CD14-positive monocyte (primary cell): Measurements from ENCODE around the gene KIF3A. TPM values are rescaled to one million over a fixed set of nuclear protein-coding genes. Genes with fewer than 3 reads are reported as not detected.
A peak's percentile ranks its signal among the peaks of the same experiment; 100 is the strongest.

Experiments used
- DNase-seq, 3 donors: peaks; one replicate each; pipeline ENCODE4 v3.0.0-alpha.2; 2011 to 2022
- H2AFZ ChIP-seq: 2 replicates; pipeline ENCODE4 v1.6.0; 2012; ENCODE audit warnings: mild to moderate bottlenecking, low read depth, low read length, inconsistent platforms; ENCODE audit not compliant: insufficient read depth, poor library complexity, severe bottlenecking
- H3K27ac ChIP-seq, 2 donors: 1 replicate in 1 of 2; 2 replicates in 1 of 2; pipeline ENCODE4 v1.5.1; 2012 to 2013; ENCODE audit warnings: low read length in 2 of 2, control low read depth in 1 of 2, inconsistent platforms in 1 of 2, low read depth in 1 of 2, mild to moderate bottlenecking in 1 of 2
- H3K27me3 ChIP-seq, 2 donors: one replicate each; pipeline versions ENCODE4 v1.6.0 to v1.6.1; 2011 to 2013; ENCODE audit warnings: low read length in 2 of 2; ENCODE audit not compliant: control insufficient read depth in 2 of 2, insufficient read depth in 2 of 2
- H3K36me3 ChIP-seq, 2 donors: replicated peaks in 1 of 2; 1 replicate in 1 of 2; 2 replicates in 1 of 2; pipeline versions ENCODE4 v1.5.1 to v1.6.1; 2012 to 2013; ENCODE audit warnings: low read length in 2 of 2, control low read depth in 1 of 2, inconsistent platforms in 1 of 2, mild to moderate bottlenecking in 1 of 2; ENCODE audit not compliant: insufficient read depth in 2 of 2, control insufficient read depth in 1 of 2
- H3K4me1 ChIP-seq, 2 donors: 1 replicate in 1 of 2; 2 replicates in 1 of 2; pipeline versions ENCODE4 v1.5.1 to v1.6.1; 2012 to 2013; ENCODE audit warnings: low read length in 2 of 2, control low read depth in 1 of 2, inconsistent platforms in 1 of 2, mild to moderate bottlenecking in 1 of 2, moderate library complexity in 1 of 2; ENCODE audit not compliant: insufficient read depth in 2 of 2, control insufficient read depth in 1 of 2
- H3K4me2 ChIP-seq: replicated peaks from 2 replicates; pipeline ENCODE3; 2012; ENCODE audit warnings: low read length, moderate library complexity, mild to moderate bottlenecking; ENCODE audit not compliant: poor library complexity, severe bottlenecking; ENCODE audit errors: extremely low read depth
- H3K4me3 ChIP-seq, 3 experiments: fragments of 200-600 bp in 1 of 3; sonication (generic) in 1 of 3; replicated peaks in 1 of 3; 1 replicate in 2 of 3; 2 replicates in 1 of 3; pipeline ENCODE4 v1.5.1; 2011 to 2013; ENCODE audit warnings: low read length in 3 of 3, mild to moderate bottlenecking in 3 of 3, control low read depth in 2 of 3, low read depth in 2 of 3, inconsistent platforms in 1 of 3, moderate library complexity in 1 of 3
- H3K79me2 ChIP-seq: 2 replicates; pipeline ENCODE4 v1.6.0; 2012; ENCODE audit warnings: mild to moderate bottlenecking, control low read depth, inconsistent platforms, low read length, moderate library complexity; ENCODE audit not compliant: insufficient read depth
- H3K9ac ChIP-seq: 2 replicates; pipeline ENCODE4 v1.6.0; 2017; ENCODE audit warnings: low read length, mild to moderate bottlenecking; ENCODE audit not compliant: insufficient read depth, poor library complexity, severe bottlenecking
- H3K9me3 ChIP-seq, 2 donors: replicated peaks in 1 of 2; 1 replicate in 1 of 2; 2 replicates in 1 of 2; pipeline versions ENCODE4 v1.5.1 to v1.6.1; 2012 to 2013; ENCODE audit warnings: low read length in 2 of 2, control low read depth in 1 of 2; ENCODE audit not compliant: control insufficient read depth in 1 of 2, insufficient read depth in 1 of 2
- H4K20me1 ChIP-seq: 2 replicates; pipeline ENCODE4 v1.6.0; 2012; ENCODE audit warnings: mild to moderate bottlenecking, low read length, control low read depth, moderate library complexity; ENCODE audit not compliant: insufficient read depth
- H3K27ac Mint-ChIP-seq, 7 donors: one replicate each; pipeline ENCODE4 v1.8.0; 2020; ENCODE audit warnings: mild to moderate bottlenecking in 7 of 7, mixed read lengths in 7 of 7, moderate library complexity in 6 of 7, inconsistent platforms in 2 of 7
- H3K27me3 Mint-ChIP-seq, 3 donors: one replicate each; pipeline ENCODE4 v1.8.0; 2021 to 2022; ENCODE audit warnings: low read depth in 3 of 3, mild to moderate bottlenecking in 3 of 3, mixed read lengths in 3 of 3, moderate library complexity in 3 of 3, inconsistent platforms in 1 of 3
- H3K36me3 Mint-ChIP-seq, 2 donors: one replicate each; pipeline ENCODE4 v1.8.0; 2020; ENCODE audit warnings: mixed read lengths in 2 of 2, inconsistent platforms in 1 of 2, mild to moderate bottlenecking in 1 of 2
- H3K4me1 Mint-ChIP-seq: one replicate; pipeline ENCODE4 v1.8.0; 2020; ENCODE audit warnings: mild to moderate bottlenecking, mixed read lengths
- H3K4me3 Mint-ChIP-seq, 2 donors: one replicate each; pipeline ENCODE4 v1.8.0; 2020; ENCODE audit warnings: mild to moderate bottlenecking in 2 of 2, mixed read lengths in 2 of 2, moderate library complexity in 1 of 2
- H3K9me3 Mint-ChIP-seq, 7 donors: one replicate each; pipeline ENCODE4 v1.8.0; 2020 to 2022; ENCODE audit warnings: mixed read lengths in 7 of 7, mild to moderate bottlenecking in 6 of 7, moderate library complexity in 6 of 7, inconsistent platforms in 2 of 7
- WGBS: methylation state at CpG from one replicate; pipeline ENCODE4 v1.1.5; 2013; ENCODE audit warnings: missing lambda C conversion rate; ENCODE audit not compliant: insufficient coverage; 5-methylcytosine and 5-hydroxymethylcytosine counted together
- intact Hi-C, 2 donors: fragments of 100-400 bp; cut with micrococcal nuclease; formaldehyde crosslinking; loops; one replicate each; pipeline versions ENCODE4 v1.15.0 to v1.15.1; 2023
- polyA plus RNA-seq, 3 donors: library from polyadenylated mRNA; depleted of rRNA in 1 of 3; unstranded in 2 of 3; stranded (reverse) in 1 of 3; fragments of 300-500 nt in 2 of 3; fragments of >200 nt in 1 of 3; fragmentation: Illumina TruSeq in 2 of 3; gene quantifications; 1 replicate in 2 of 3; 2 replicates in 1 of 3; pipeline ENCODE4 v1.2.3, GENCODE V29; 2012 to 2021
- TF ChIP-seq, protein P1 (sequence below): fragments of 200-600 bp; IDR thresholded peaks from one replicate; pipeline ENCODE4 v1.8.0; 2022; ENCODE audit warnings: antibody characterized with exemption, mild to moderate bottlenecking

Gene KIF3A
- polyA plus RNA-seq, 3 donors = 0.68 to 1.3 (median 1.2) TPM

DNA sequence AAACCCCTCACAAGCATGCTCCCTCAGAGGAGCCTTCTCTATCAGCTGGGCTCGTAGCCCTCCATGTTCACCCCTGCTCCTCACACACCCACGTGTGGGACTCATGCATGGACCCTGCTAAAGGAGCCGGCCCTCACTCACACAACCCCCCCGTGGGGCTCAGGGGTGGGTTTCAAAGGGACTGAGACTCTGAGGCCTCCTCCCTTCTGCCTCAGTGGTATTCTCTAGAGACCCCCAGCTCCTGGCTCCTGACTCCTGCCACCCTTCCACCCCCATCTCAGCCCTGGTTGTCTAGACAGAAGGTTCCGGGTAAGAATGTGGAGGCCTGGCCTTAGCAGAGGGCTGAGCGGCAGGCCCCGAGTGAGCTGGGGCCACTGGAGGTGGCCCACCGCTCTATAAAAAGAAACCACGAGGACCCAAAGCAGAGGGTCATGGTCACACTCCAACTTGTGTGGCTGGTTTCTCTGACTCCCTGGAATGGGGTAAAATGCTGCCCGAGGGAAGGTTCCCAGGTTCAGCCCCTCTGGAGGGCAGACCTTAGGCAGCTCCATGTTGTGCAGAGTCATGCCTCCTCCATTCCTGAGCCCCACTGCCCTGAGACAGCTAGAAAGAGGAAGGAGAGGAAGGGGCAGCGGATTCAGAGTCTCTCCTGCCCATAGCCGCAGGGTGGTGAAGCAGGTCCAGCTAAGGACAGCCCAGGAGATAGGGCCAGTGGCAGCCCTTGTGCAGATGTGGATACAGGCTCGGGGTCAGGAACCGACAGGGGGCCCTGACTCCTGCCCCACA is 28.9 kb upstream of the KIF3A start:
- Histone ChIP-seq H3K4me3 (no peak overlapping the region), H3K4me2 (no peak overlapping the region), H3K27me3 (no peaks in the 10 kb centered on the region), H3K36me3 (no peaks in the 10 kb centered on the region), H3K27ac (no peak overlapping the region), H3K4me1 (peaks cover 15% of the 10 kb centered on the region in 2 donors), H4K20me1 (no peaks in the 10 kb centered on the region), H3K79me2 (no peaks in the 10 kb centered on the region), H2AFZ (no peak overlapping the region), H3K9me3 (no peaks in the 10 kb centered on the region), H3K9ac (no peak overlapping the region)
- peaks cover 3 to 6% of the 10 kb centered on the region in 2 donors for H3K36me3 Mint-ChIP-seq
- no peak overlapping the region for H3K27ac Mint-ChIP-seq
- 98% methylated on average over 9 of the region's 14 CpGs for WGBS
- TF ChIP-seq, protein P1, sequence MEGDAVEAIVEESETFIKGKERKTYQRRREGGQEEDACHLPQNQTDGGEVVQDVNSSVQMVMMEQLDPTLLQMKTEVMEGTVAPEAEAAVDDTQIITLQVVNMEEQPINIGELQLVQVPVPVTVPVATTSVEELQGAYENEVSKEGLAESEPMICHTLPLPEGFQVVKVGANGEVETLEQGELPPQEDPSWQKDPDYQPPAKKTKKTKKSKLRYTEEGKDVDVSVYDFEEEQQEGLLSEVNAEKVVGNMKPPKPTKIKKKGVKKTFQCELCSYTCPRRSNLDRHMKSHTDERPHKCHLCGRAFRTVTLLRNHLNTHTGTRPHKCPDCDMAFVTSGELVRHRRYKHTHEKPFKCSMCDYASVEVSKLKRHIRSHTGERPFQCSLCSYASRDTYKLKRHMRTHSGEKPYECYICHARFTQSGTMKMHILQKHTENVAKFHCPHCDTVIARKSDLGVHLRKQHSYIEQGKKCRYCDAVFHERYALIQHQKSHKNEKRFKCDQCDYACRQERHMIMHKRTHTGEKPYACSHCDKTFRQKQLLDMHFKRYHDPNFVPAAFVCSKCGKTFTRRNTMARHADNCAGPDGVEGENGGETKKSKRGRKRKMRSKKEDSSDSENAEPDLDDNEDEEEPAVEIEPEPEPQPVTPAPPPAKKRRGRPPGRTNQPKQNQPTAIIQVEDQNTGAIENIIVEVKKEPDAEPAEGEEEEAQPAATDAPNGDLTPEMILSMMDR = no peak
- DNase-seq = no peak
- no peaks in the 10 kb centered on the region for H3K9me3 Mint-ChIP-seq
- peaks cover 31% of the 10 kb centered on the region for H3K4me1 Mint-ChIP-seq
- H3K27me3 Mint-ChIP-seq = peaks cover 3 to 4% (median 4%) of the 10 kb centered on the region in 3 donors
- intact Hi-C loops = no loop called here
- no peak overlapping the region for H3K4me3 Mint-ChIP-seq

DNA sequence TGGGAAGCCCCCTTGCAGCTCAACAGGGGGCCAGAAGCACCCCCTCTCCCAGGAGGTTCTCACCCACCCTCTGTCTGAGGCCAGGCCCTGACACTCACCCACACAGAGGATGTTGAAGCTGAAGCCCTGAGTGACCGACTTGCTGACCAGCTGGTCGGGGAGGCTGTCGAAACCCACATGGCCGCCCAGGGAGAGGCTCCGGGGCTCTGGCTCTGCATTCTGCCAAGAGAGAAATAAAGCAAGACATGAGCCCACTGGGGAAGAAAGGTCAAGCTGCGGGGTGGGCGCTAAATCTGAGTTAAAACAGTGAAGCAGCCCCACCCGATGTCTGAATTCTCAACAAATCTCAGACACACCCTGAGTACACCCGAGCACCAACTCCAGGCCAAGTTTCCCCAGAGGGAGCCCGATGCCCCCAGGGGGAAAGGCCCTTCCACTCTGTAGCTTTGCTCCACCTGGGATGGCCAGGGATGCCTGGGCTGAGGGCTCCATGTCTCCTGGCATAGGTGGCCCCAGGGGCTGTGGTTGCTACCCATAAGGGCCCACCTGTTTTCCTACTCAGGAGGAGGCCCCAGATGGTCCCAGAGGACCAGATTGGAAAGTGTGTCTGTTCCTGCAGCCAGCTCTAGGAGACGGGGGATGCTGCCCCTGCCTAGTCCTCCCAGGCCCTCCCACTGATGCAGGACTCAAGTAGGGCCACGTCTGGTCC is 28.1 kb upstream of the KIF3A start:
- peak overlapping the region in 2 of 7 donors; percentile 15 to 30 for H3K27ac Mint-ChIP-seq
- TF ChIP-seq, protein P1 = no peak
- H3K27me3 Mint-ChIP-seq = peaks cover 3 to 4% (median 3%) of the 10 kb centered on the region in 3 donors

More for the DNA sequence above, 28.1 kb upstream of the KIF3A start:
- intact Hi-C loops = no loop called here
- 95% methylated on average over 9 of the region's 12 CpGs for WGBS
- H3K79me2 ChIP-seq = no peaks in the 10 kb centered on the region
- no peak overlapping the region for H3K4me2 ChIP-seq
- H3K4me3 ChIP-seq = no peak overlapping the region
- H3K4me1 ChIP-seq = peaks cover 15% of the 10 kb centered on the region in 2 donors
- H4K20me1 ChIP-seq = no peaks in the 10 kb centered on the region
- no peaks in the 10 kb centered on the region for H3K9me3 Mint-ChIP-seq
- DNase-seq = no peak
- no peak overlapping the region for H3K27ac ChIP-seq
- H3K9me3 ChIP-seq = no peaks in the 10 kb centered on the region
- no peak overlapping the region for H3K4me3 Mint-ChIP-seq
- H3K4me1 Mint-ChIP-seq = peaks cover 33% of the 10 kb centered on the region
- H2AFZ ChIP-seq = no peak overlapping the region
- H3K36me3 ChIP-seq = no peaks in the 10 kb centered on the region
- H3K36me3 Mint-ChIP-seq = peaks cover 6 to 9% of the 10 kb centered on the region in 2 donors
- H3K27me3 ChIP-seq = no peaks in the 10 kb centered on the region
- H3K9ac ChIP-seq = no peak overlapping the region
